ENCODE measurements around the gene SPEM3. TPM values are rescaled to one million over a fixed set of nuclear protein-coding genes. Genes with fewer than 3 reads are reported as not detected.

SPEM3 gene
- total and polyA plus RNA-seq, 10 of the 15 experiments (the other 5 are each of a cell fraction or from before 2014, with no cell fraction given) = not detected

- TF ChIP-seq SKIL (IDR thresholded peaks at IDR 0.05; ENCODE audit: low read depth, poor library complexity, severe bottlenecking) (peak; percentile 24), CHD1 (IDR thresholded peaks at IDR 0.05; ENCODE audit: low read depth, low read length) (no peak), SMC3 (IDR thresholded peaks at IDR 0.05; ENCODE audit: borderline replicate concordance, low read length) (no peak), RCOR1 (conservative IDR thresholded peaks at IDR 0.05; ENCODE audit: low read depth, low read length) (no peak), IKZF1 (conservative IDR thresholded peaks at IDR 0.05) (peak; percentile 45; the same call in 1 of the 2 replicates), HDAC6 (IDR thresholded peaks at IDR 0.05; ENCODE audit: unreplicated experiment) (no peak), POU2F2 (IDR thresholded peaks at IDR 0.05; ENCODE audit: borderline replicate concordance, low read depth, low read length) (peak; percentile 99), FOS (IDR thresholded peaks at IDR 0.05; ENCODE audit: borderline replicate concordance, extremely low read depth, insufficient read length) (peak; percentile 48), IRF3 (IDR thresholded peaks at IDR 0.05) (peak; percentile 73; the same call in 1 of the 2 replicates), ATF7 (IDR thresholded peaks at IDR 0.05; ENCODE audit: low read depth) (peak; percentile 41)
Observed at GRCh38 chr17:7403977-7404736, 24.5 kb upstream of the SPEM3 start, which contains the start of gene TMEM256 (continued).

Measured in GM12878 (cell line).